ENCODE data around the gene ZCCHC9.
"Not testable (repeated sequence)": the region's sequence is repeated elsewhere in the genome, so short reads cannot be mapped to it uniquely, and the experiment has no call there.

The ZCCHC9 gene

GRCh38 chr5:81301271-81302015 lies at the start of gene ZCCHC9:
Gene ZCCHC9, plus strand, starts transcription at chr5:81301587. Its CDS starts 3,171 bp downstream, at chr5:81304758.
- 0 out of 2 replicates have a peak, but pooled peaks cover 3% of the 10 kb centered on the region for H3K4me1 ChIP-seq (ENCODE audit: insufficient read depth, low read length)
- H3K36me3 ChIP-seq (ENCODE audit: insufficient read depth, low read length), result no peaks in the 10 kb centered on the region
- no peaks in the 10 kb centered on the region for H3K9me3 ChIP-seq (ENCODE audit: control insufficient read depth, insufficient read depth, low read length)
- peak within 1 kb of the TSS; percentile 93 for H3K9ac ChIP-seq (ENCODE audit: low read depth, low read length)

- no peaks in the 10 kb centered on the region; the same call in 1 of the 2 replicates for H3K36me3 ChIP-seq (ENCODE audit: insufficient read depth, low read length)
- no peaks in the 10 kb centered on the region for H3K9me3 ChIP-seq (ENCODE audit: control insufficient read depth, insufficient read depth, low read length)
- H3K9ac ChIP-seq (ENCODE audit: low read depth, low read length), result no peak overlapping the region
- peaks cover 13% of the 10 kb centered on the region; the same call in 1 of the 2 replicates for H3K4me1 ChIP-seq (ENCODE audit: insufficient read depth, low read length)
Observed at GRCh38 chr5:81251922-81252321, 49.5 kb upstream of the ZCCHC9 start.

GRCh38 chr5:81252904-81253303 lies 48.5 kb upstream of the ZCCHC9 start:
- H3K9ac ChIP-seq (ENCODE audit: low read depth, low read length), result no peak overlapping the region
- no peaks in the 10 kb centered on the region for H3K9me3 ChIP-seq (ENCODE audit: control insufficient read depth, insufficient read depth, low read length)
- no peaks in the 10 kb centered on the region; the same call in 1 of the 2 replicates for H3K36me3 ChIP-seq (ENCODE audit: insufficient read depth, low read length)
- peaks cover 9% of the 10 kb centered on the region; the same call in 1 of the 2 replicates for H3K4me1 ChIP-seq (ENCODE audit: insufficient read depth, low read length)

GRCh38 chr5:81253875-81254274 lies 47.5 kb upstream of the ZCCHC9 start:
- Histone ChIP-seq H3K36me3 (ENCODE audit: insufficient read depth, low read length) (no peaks in the 10 kb centered on the region; the same call in 1 of the 2 replicates), H3K9ac (ENCODE audit: low read depth, low read length) (no peak overlapping the region), H3K4me1 (ENCODE audit: insufficient read depth, low read length) (0 out of 2 replicates have a peak, but pooled peaks cover 5% of the 10 kb centered on the region), H3K9me3 (ENCODE audit: control insufficient read depth, insufficient read depth, low read length) (no peaks in the 10 kb centered on the region)

GRCh38 chr5:81254886-81255559 lies 46.4 kb upstream of the ZCCHC9 start:
- Histone ChIP-seq H3K9ac (ENCODE audit: low read depth, low read length) (no peak overlapping the region), H3K36me3 (ENCODE audit: insufficient read depth, low read length) (no peaks in the 10 kb centered on the region; the same call in 1 of the 2 replicates), H3K9me3 (ENCODE audit: control insufficient read depth, insufficient read depth, low read length) (no peaks in the 10 kb centered on the region), H3K4me1 (ENCODE audit: insufficient read depth, low read length) (0 out of 2 replicates have a peak, but pooled peaks cover 5% of the 10 kb centered on the region)

GRCh38 chr5:81256766-81257165 lies 44.6 kb upstream of the ZCCHC9 start:
- no peaks in the 10 kb centered on the region for H3K36me3 ChIP-seq (ENCODE audit: insufficient read depth, low read length)
- no peak overlapping the region for H3K9ac ChIP-seq (ENCODE audit: low read depth, low read length)
- 0 out of 2 replicates have a peak, but pooled peaks cover 5% of the 10 kb centered on the region for H3K4me1 ChIP-seq (ENCODE audit: insufficient read depth, low read length)
- H3K9me3 ChIP-seq (ENCODE audit: control insufficient read depth, insufficient read depth, low read length), result no peaks in the 10 kb centered on the region

GRCh38 chr5:81262796-81263195 lies 38.6 kb upstream of the ZCCHC9 start:
- not testable (repeated sequence) for H3K36me3 ChIP-seq (ENCODE audit: insufficient read depth, low read length); H3K9me3 ChIP-seq (ENCODE audit: control insufficient read depth, insufficient read depth, low read length); H3K9ac ChIP-seq (ENCODE audit: low read depth, low read length); H3K4me1 ChIP-seq (ENCODE audit: insufficient read depth, low read length)

- no peaks in the 10 kb centered on the region for H3K9me3 ChIP-seq (ENCODE audit: control insufficient read depth, insufficient read depth, low read length)
- peaks cover 3% of the 10 kb centered on the region; the same call in 1 of the 2 replicates for H3K36me3 ChIP-seq (ENCODE audit: insufficient read depth, low read length)
- peaks cover 7% of the 10 kb centered on the region for H3K4me1 ChIP-seq (ENCODE audit: insufficient read depth, low read length)
- no peak overlapping the region for H3K9ac ChIP-seq (ENCODE audit: low read depth, low read length)
Observed at GRCh38 chr5:81265101-81265500, 36.3 kb upstream of the ZCCHC9 start.

GRCh38 chr5:81268521-81269196 lies 32.7 kb upstream of the ZCCHC9 start:
- H3K9ac ChIP-seq (ENCODE audit: low read depth, low read length), result no peak overlapping the region

GRCh38 chr5:81269751-81270393 lies 31.5 kb upstream of the ZCCHC9 start:
- Histone ChIP-seq H3K9me3 (ENCODE audit: control insufficient read depth, insufficient read depth, low read length) (no peaks in the 10 kb centered on the region), H3K4me1 (ENCODE audit: insufficient read depth, low read length) (peaks cover 7% of the 10 kb centered on the region), H3K9ac (ENCODE audit: low read depth, low read length) (peak overlapping the region; percentile 20), H3K36me3 (ENCODE audit: insufficient read depth, low read length) (no peaks in the 10 kb centered on the region)

More at GRCh38 chr5:81268521-81269196, 32.7 kb upstream of the ZCCHC9 start:
- Histone ChIP-seq H3K9me3 (ENCODE audit: control insufficient read depth, insufficient read depth, low read length) (no peaks in the 10 kb centered on the region), H3K4me1 (ENCODE audit: insufficient read depth, low read length) (peaks cover 7% of the 10 kb centered on the region), H3K36me3 (ENCODE audit: insufficient read depth, low read length) (peaks cover 3% of the 10 kb centered on the region; the same call in 1 of the 2 replicates)

- peak overlapping the region; percentile 20; the same call in 1 of the 2 replicates for H3K9ac ChIP-seq (ENCODE audit: low read depth, low read length)
- H3K36me3 ChIP-seq (ENCODE audit: insufficient read depth, low read length); H3K4me1 ChIP-seq (ENCODE audit: insufficient read depth, low read length); H3K9me3 ChIP-seq (ENCODE audit: control insufficient read depth, insufficient read depth, low read length): not testable (repeated sequence)
Observed at GRCh38 chr5:81270394-81271027, 30.9 kb upstream of the ZCCHC9 start.

- H3K36me3 ChIP-seq (ENCODE audit: insufficient read depth, low read length), result no peaks in the 10 kb centered on the region
- no peaks in the 10 kb centered on the region for H3K4me1 ChIP-seq (ENCODE audit: insufficient read depth, low read length)
- no peaks in the 10 kb centered on the region for H3K9me3 ChIP-seq (ENCODE audit: control insufficient read depth, insufficient read depth, low read length)
- no peak overlapping the region for H3K9ac ChIP-seq (ENCODE audit: low read depth, low read length)
Observed at GRCh38 chr5:81283976-81284375, 17.4 kb upstream of the ZCCHC9 start.

- Histone ChIP-seq H3K4me1 (ENCODE audit: insufficient read depth, low read length) (no peaks in the 10 kb centered on the region), H3K9ac (ENCODE audit: low read depth, low read length) (no peak overlapping the region), H3K36me3 (ENCODE audit: insufficient read depth, low read length) (no peaks in the 10 kb centered on the region), H3K9me3 (ENCODE audit: control insufficient read depth, insufficient read depth, low read length) (no peaks in the 10 kb centered on the region)
Observed at GRCh38 chr5:81286059-81286617, 15.2 kb upstream of the ZCCHC9 start.

Measured in ES-I3 (cell line).